HepG2 (cell line): ENCODE measurements around the gene LMAN2L. TPM values are rescaled to one million over a fixed set of nuclear protein-coding genes. Genes with fewer than 3 reads are reported as not detected.

ENCODE experiments used
- AKAP8 ChIP-seq: sonication (generic); formaldehyde crosslinking; IDR thresholded peaks from 2 replicates; pipeline ENCODE4 v1.5.1; 2020; ENCODE audit warnings: mild to moderate bottlenecking, missing genetic modification reagents
- HES4 ChIP-seq: sonication (generic); formaldehyde crosslinking; IDR thresholded peaks from 2 replicates; pipeline ENCODE4 v1.9.0; 2021; ENCODE audit warnings: mild to moderate bottlenecking, missing genetic modification reagents, borderline replicate concordance
- NR2C2 ChIP-seq: sonication (generic); formaldehyde crosslinking; IDR thresholded peaks from 2 replicates; pipeline ENCODE4 v1.4.0; 2020; ENCODE audit warnings: missing genetic modification reagents, mild to moderate bottlenecking, moderate library complexity, borderline replicate concordance
- SNAPC4 ChIP-seq: sonication (generic); formaldehyde crosslinking; IDR thresholded peaks from 2 replicates; pipeline ENCODE4 v1.4.0; 2020; ENCODE audit warnings: mild to moderate bottlenecking, missing genetic modification reagents
- TBX2 ChIP-seq: sonication (generic); formaldehyde crosslinking; IDR thresholded peaks from 2 replicates; pipeline ENCODE4 v1.5.0; 2020; ENCODE audit warnings: missing genetic modification reagents, mild to moderate bottlenecking, borderline replicate concordance
- ZNF12 ChIP-seq: sonication (generic); formaldehyde crosslinking; IDR thresholded peaks from 2 replicates; pipeline ENCODE4 v1.5.0; 2020; ENCODE audit warnings: missing genetic modification reagents
- ZNF160 ChIP-seq: sonication (generic); formaldehyde crosslinking; IDR thresholded peaks from 2 replicates; pipeline ENCODE4 v1.8.0; 2022; ENCODE audit warnings: mild to moderate bottlenecking, inconsistent platforms, missing genetic modification reagents
- ZNF232 ChIP-seq: sonication (generic); formaldehyde crosslinking; IDR thresholded peaks from 2 replicates; pipeline ENCODE4 v1.4.0; 2020; ENCODE audit warnings: missing genetic modification reagents, borderline replicate concordance
- ZNF253 ChIP-seq: sonication (generic); formaldehyde crosslinking; IDR thresholded peaks from 2 replicates; pipeline ENCODE4 v1.8.0; 2022; ENCODE audit warnings: mild to moderate bottlenecking, missing genetic modification reagents, borderline replicate concordance
- ZNF276 ChIP-seq: sonication (generic); formaldehyde crosslinking; IDR thresholded peaks from 2 replicates; pipeline ENCODE4 v1.4.0; 2020; ENCODE audit warnings: mild to moderate bottlenecking, low read depth, missing genetic modification reagents
- ZNF431 ChIP-seq: sonication (generic); formaldehyde crosslinking; IDR thresholded peaks from 2 replicates; pipeline ENCODE4 v1.9.0; 2022; ENCODE audit warnings: missing genetic modification reagents, low read depth, mild to moderate bottlenecking, borderline replicate concordance
- ZNF7 ChIP-seq: IDR thresholded peaks from 2 replicates; pipeline ENCODE4 v1.6.1; 2016; ENCODE audit warnings: missing biosample characterization, missing genetic modification reagents
- polyA plus RNA-seq, 8 experiments: library from polyadenylated mRNA; depleted of rRNA in 3 of 8; stranded (reverse) in 7 of 8; unstranded in 1 of 8; fragments of >200 nt; fragmentation: Illumina TruSeq in 4 of 8; extraction: Trizol in 4 of 8; gene quantifications; 2 replicates each; pipeline versions ENCODE4 v1.2.1 to v1.2.3, GENCODE V29; 2011 to 2016; ENCODE audit warnings: low read depth in 4 of 8, missing spikeins in 1 of 8, mixed read lengths in 1 of 8; ENCODE audit not compliant: insufficient read depth in 1 of 8
- total RNA-seq, 5 experiments: library from RNA; depleted of rRNA; stranded (reverse); fragments of >200 nt; fragmentation: Illumina TruSeq; extraction: Trizol; gene quantifications; 2 replicates each; pipeline ENCODE4 v1.2.3, GENCODE V29; 2016; ENCODE audit warnings: low read depth in 1 of 5
- TF ChIP-seq, protein P1 (sequence below): sonication (generic); formaldehyde crosslinking; IDR thresholded peaks from 2 replicates; pipeline ENCODE4 v1.8.0; 2022; ENCODE audit warnings: low read depth, missing genetic modification reagents
- TF ChIP-seq, protein P2 (sequence below): sonication (generic); formaldehyde crosslinking; IDR thresholded peaks from 2 replicates; pipeline ENCODE4 v1.5.1; 2020; ENCODE audit warnings: missing genetic modification reagents, mild to moderate bottlenecking, borderline replicate concordance
- TF ChIP-seq, protein P3 (sequence below): sonication (generic); formaldehyde crosslinking; IDR thresholded peaks from 2 replicates; pipeline ENCODE4 v1.4.0; 2020; ENCODE audit warnings: missing genetic modification reagents, borderline replicate concordance

The LMAN2L gene
- total and polyA plus RNA-seq, 2 of the 13 experiments (the other 11 are each of a cell fraction or from before 2014, with no cell fraction given), result 39.1 to 57.9 TPM

- no peak for TF ChIP-seq SNAPC4 (CRISPR knock-in tag)
- TF ChIP-seq ZNF276, result no peak
- 0 out of 2 replicates have a peak, but pooled peaks have one; percentile 38 for TF ChIP-seq ZNF12
- TF ChIP-seq ZNF160, result no peak
- TF ChIP-seq NR2C2 (CRISPR knock-in tag), result no peak
- TF ChIP-seq, protein P1, sequence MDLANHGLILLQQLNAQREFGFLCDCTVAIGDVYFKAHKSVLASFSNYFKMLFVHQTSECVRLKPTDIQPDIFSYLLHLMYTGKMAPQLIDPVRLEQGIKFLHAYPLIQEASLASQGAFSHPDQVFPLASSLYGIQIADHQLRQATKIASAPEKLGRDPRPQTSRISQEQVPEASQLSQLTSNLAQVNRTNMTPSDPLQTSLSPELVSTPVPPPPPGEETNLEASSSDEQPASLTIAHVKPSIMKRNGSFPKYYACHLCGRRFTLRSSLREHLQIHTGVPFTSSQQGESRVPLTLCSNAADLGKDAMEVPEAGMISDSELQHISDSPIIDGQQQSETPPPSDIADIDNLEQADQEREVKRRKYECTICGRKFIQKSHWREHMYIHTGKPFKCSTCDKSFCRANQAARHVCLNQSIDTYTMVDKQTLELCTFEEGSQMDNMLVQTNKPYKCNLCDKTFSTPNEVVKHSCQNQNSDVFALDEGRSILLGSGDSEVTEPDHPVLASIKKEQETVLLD (CRISPR knock-in tag), result no peak
- TF ChIP-seq AKAP8 (CRISPR knock-in tag), result no peak
- no peak for TF ChIP-seq TBX2 (CRISPR knock-in tag)
- TF ChIP-seq ZNF431 (CRISPR knock-in tag), result no peak
- TF ChIP-seq, protein P2, sequence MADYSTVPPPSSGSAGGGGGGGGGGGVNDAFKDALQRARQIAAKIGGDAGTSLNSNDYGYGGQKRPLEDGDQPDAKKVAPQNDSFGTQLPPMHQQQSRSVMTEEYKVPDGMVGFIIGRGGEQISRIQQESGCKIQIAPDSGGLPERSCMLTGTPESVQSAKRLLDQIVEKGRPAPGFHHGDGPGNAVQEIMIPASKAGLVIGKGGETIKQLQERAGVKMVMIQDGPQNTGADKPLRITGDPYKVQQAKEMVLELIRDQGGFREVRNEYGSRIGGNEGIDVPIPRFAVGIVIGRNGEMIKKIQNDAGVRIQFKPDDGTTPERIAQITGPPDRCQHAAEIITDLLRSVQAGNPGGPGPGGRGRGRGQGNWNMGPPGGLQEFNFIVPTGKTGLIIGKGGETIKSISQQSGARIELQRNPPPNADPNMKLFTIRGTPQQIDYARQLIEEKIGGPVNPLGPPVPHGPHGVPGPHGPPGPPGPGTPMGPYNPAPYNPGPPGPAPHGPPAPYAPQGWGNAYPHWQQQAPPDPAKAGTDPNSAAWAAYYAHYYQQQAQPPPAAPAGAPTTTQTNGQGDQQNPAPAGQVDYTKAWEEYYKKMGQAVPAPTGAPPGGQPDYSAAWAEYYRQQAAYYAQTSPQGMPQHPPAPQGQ (CRISPR knock-in tag), result no peak
- no peak for TF ChIP-seq HES4 (CRISPR knock-in tag)
- TF ChIP-seq ZNF232 (CRISPR knock-in tag), result no peak
- TF ChIP-seq, protein P3, sequence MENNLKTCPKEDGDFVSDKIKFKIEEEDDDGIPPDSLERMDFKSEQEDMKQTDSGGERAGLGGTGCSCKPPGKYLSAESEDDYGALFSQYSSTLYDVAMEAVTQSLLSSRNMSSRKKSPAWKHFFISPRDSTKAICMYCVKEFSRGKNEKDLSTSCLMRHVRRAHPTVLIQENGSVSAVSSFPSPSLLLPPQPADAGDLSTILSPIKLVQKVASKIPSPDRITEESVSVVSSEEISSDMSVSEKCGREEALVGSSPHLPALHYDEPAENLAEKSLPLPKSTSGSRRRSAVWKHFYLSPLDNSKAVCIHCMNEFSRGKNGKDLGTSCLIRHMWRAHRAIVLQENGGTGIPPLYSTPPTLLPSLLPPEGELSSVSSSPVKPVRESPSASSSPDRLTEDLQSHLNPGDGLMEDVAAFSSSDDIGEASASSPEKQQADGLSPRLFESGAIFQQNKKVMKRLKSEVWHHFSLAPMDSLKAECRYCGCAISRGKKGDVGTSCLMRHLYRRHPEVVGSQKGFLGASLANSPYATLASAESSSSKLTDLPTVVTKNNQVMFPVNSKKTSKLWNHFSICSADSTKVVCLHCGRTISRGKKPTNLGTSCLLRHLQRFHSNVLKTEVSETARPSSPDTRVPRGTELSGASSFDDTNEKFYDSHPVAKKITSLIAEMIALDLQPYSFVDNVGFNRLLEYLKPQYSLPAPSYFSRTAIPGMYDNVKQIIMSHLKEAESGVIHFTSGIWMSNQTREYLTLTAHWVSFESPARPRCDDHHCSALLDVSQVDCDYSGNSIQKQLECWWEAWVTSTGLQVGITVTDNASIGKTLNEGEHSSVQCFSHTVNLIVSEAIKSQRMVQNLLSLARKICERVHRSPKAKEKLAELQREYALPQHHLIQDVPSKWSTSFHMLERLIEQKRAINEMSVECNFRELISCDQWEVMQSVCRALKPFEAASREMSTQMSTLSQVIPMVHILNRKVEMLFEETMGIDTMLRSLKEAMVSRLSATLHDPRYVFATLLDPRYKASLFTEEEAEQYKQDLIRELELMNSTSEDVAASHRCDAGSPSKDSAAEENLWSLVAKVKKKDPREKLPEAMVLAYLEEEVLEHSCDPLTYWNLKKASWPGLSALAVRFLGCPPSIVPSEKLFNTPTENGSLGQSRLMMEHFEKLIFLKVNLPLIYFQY (CRISPR knock-in tag), result no peak
- peak; percentile 94 for TF ChIP-seq ZNF7 (CRISPR knock-in tag)
- TF ChIP-seq ZNF253, result no peak
These were observed 74.7 kb downstream of the LMAN2L start (continued) for GRCh38 chr2:96665083-96665569.
